Mononuclear cell (primary cell): ENCODE measurements around the gene NECTIN1. TPM values are rescaled to one million over a fixed set of nuclear protein-coding genes. Genes with fewer than 3 reads are reported as not detected.

Experiments
- H3K27me3 ChIP-seq: 2 replicates; pipeline ENCODE4 v1.6.0; 2011; ENCODE audit warnings: low read length, control low read depth; ENCODE audit not compliant: insufficient read depth
- H3K4me1 ChIP-seq: 2 replicates; pipeline ENCODE4 v1.5.1; 2011; ENCODE audit warnings: mild to moderate bottlenecking, low read length, control low read depth; ENCODE audit not compliant: insufficient read depth
- H3K4me3 ChIP-seq: 2 replicates; pipeline ENCODE4 v1.5.1; 2011; ENCODE audit warnings: mild to moderate bottlenecking, low read length, moderate library complexity
- H3K9me3 ChIP-seq: 2 replicates; pipeline ENCODE4 v1.5.1; 2011; ENCODE audit warnings: low read depth, mild to moderate bottlenecking, control low read depth, low read length
- total RNA-seq: library from RNA; depleted of rRNA; stranded (reverse); fragments of >200 nt; gene quantifications from one replicate; pipeline ENCODE4 v1.2.3, GENCODE V29; 2012

NECTIN1 gene
- total RNA-seq, 1 donor, result 2.0 TPM

GRCh38 chr11:119714590-119714989 is 14.4 kb downstream of the NECTIN1 start:
- no peaks in the 10 kb centered on the region for H3K9me3 ChIP-seq
- peaks cover 35% of the 10 kb centered on the region for H3K4me1 ChIP-seq
- no peaks in the 10 kb centered on the region for H3K27me3 ChIP-seq
- H3K4me3 ChIP-seq, result no peak overlapping the region

- Histone ChIP-seq H3K27me3 (no peaks in the 10 kb centered on the region), H3K9me3 (no peaks in the 10 kb centered on the region), H3K4me1 (peaks cover 39% of the 10 kb centered on the region), H3K4me3 (no peak overlapping the region)
Measured at GRCh38 chr11:119714189-119714588, 14.8 kb downstream of the NECTIN1 start.

GRCh38 chr11:119713359-119714040 is 15.5 kb downstream of the NECTIN1 start:
- Histone ChIP-seq H3K4me1 (peaks cover 42% of the 10 kb centered on the region), H3K9me3 (no peaks in the 10 kb centered on the region), H3K4me3 (no peak overlapping the region), H3K27me3 (no peaks in the 10 kb centered on the region)

GRCh38 chr11:119712459-119713358 is 16.3 kb downstream of the NECTIN1 start:
- no peaks in the 10 kb centered on the region for H3K9me3 ChIP-seq
- peaks cover 42% of the 10 kb centered on the region for H3K4me1 ChIP-seq
- no peaks in the 10 kb centered on the region for H3K27me3 ChIP-seq
- no peak overlapping the region for H3K4me3 ChIP-seq

GRCh38 chr11:119712006-119712405 is 17.0 kb downstream of the NECTIN1 start:
- Histone ChIP-seq H3K9me3 (no peaks in the 10 kb centered on the region), H3K4me1 (peaks cover 42% of the 10 kb centered on the region), H3K4me3 (no peak overlapping the region), H3K27me3 (no peaks in the 10 kb centered on the region)

GRCh38 chr11:119711476-119711875 is 17.5 kb downstream of the NECTIN1 start:
- H3K4me3 ChIP-seq, result no peak overlapping the region
- H3K4me1 ChIP-seq, result peaks cover 42% of the 10 kb centered on the region
- no peaks in the 10 kb centered on the region for H3K9me3 ChIP-seq
- H3K27me3 ChIP-seq, result no peaks in the 10 kb centered on the region

- H3K27me3 ChIP-seq, result no peaks in the 10 kb centered on the region
- no peaks in the 10 kb centered on the region for H3K9me3 ChIP-seq
- H3K4me3 ChIP-seq, result no peak overlapping the region
- H3K4me1 ChIP-seq, result peaks cover 42% of the 10 kb centered on the region
Measured at GRCh38 chr11:119710417-119710816, 18.6 kb downstream of the NECTIN1 start.

GRCh38 chr11:119709638-119710346 is 19.2 kb downstream of the NECTIN1 start:
- Histone ChIP-seq H3K4me3 (no peak overlapping the region), H3K9me3 (no peaks in the 10 kb centered on the region), H3K27me3 (no peaks in the 10 kb centered on the region), H3K4me1 (peaks cover 42% of the 10 kb centered on the region)

GRCh38 chr11:119709171-119709570 is 19.8 kb downstream of the NECTIN1 start:
- Histone ChIP-seq H3K4me1 (peaks cover 40% of the 10 kb centered on the region), H3K27me3 (no peaks in the 10 kb centered on the region), H3K4me3 (no peak overlapping the region), H3K9me3 (no peaks in the 10 kb centered on the region)

GRCh38 chr11:119708384-119708783 is 20.6 kb downstream of the NECTIN1 start:
- H3K27me3 ChIP-seq, result no peaks in the 10 kb centered on the region
- H3K4me3 ChIP-seq, result no peak overlapping the region
- H3K4me1 ChIP-seq, result peaks cover 32% of the 10 kb centered on the region

GRCh38 chr11:119706887-119707286 is 22.1 kb downstream of the NECTIN1 start:
- no peak overlapping the region for H3K4me3 ChIP-seq

More at GRCh38 chr11:119708384-119708783, 20.6 kb downstream of the NECTIN1 start:
- H3K9me3 ChIP-seq, result no peaks in the 10 kb centered on the region

GRCh38 chr11:119706029-119706428 is 23.0 kb downstream of the NECTIN1 start:
- no peaks in the 10 kb centered on the region for H3K27me3 ChIP-seq
- H3K4me1 ChIP-seq, result peaks cover 13% of the 10 kb centered on the region
- H3K4me3 ChIP-seq, result no peak overlapping the region
- no peaks in the 10 kb centered on the region for H3K9me3 ChIP-seq

More at GRCh38 chr11:119706887-119707286, 22.1 kb downstream of the NECTIN1 start:
- Histone ChIP-seq H3K27me3 (no peaks in the 10 kb centered on the region), H3K4me1 (peaks cover 19% of the 10 kb centered on the region), H3K9me3 (no peaks in the 10 kb centered on the region)

- Histone ChIP-seq H3K4me1 (peaks cover 13% of the 10 kb centered on the region), H3K9me3 (no peaks in the 10 kb centered on the region), H3K4me3 (no peak overlapping the region), H3K27me3 (no peaks in the 10 kb centered on the region)
Measured at GRCh38 chr11:119705362-119705761, 23.6 kb downstream of the NECTIN1 start.

GRCh38 chr11:119704849-119705248 is 24.2 kb downstream of the NECTIN1 start:
- H3K4me3 ChIP-seq, result no peak overlapping the region
- no peaks in the 10 kb centered on the region for H3K27me3 ChIP-seq

More at GRCh38 chr11:119704849-119705248, 24.2 kb downstream of the NECTIN1 start:
- H3K9me3 ChIP-seq, result no peaks in the 10 kb centered on the region
- H3K4me1 ChIP-seq, result peaks cover 10% of the 10 kb centered on the region
